Left cardiac atrium (tissue), 4 donors: ENCODE data around the gene RNF217. TPM values are rescaled to one million over a fixed set of nuclear protein-coding genes. Genes with fewer than 3 reads are reported as not detected.
A peak's percentile ranks its signal among the peaks of the same experiment; 100 is the strongest.

ENCODE experiments used
- ATAC-seq, 2 donors: fragments of 200-7000 bp; cut with Tn5 transposase; one replicate each; pipeline ENCODE4 v1.9.1; 2020; ENCODE audit warnings: mild to moderate bottlenecking in 2 of 2, moderate library complexity in 2 of 2
- DNase-seq: peaks from one replicate; pipeline ENCODE4 v3.0.0-alpha.2; 2020
- intact Hi-C, 2 donors: fragments of 100-400 bp; cut with DNase I; formaldehyde crosslinking; loops; one replicate each; pipeline versions ENCODE4 v1.14.1 to v1.15.1; 2022 to 2023
- total RNA-seq, 2 donors: library from RNA; stranded (reverse); fragmentation: NEBNext Ultra II Directional; extraction: Animal tissue kit (Norgen Biotek cat#: 25700); gene quantifications; one replicate each; pipeline ENCODE4 v1.2.1, GENCODE V29; 2021
- donor health status: DM: no; HTN: yes; CAD: no.
- donor health status: DM: no; HTN: yes; CAD: no; lungs with severe emphysema.
- donor health status: DM: yes; HTN: yes; CAD: no.
- donor health status: Dilated cardiomyopathy.

The RNF217 gene
- total RNA-seq, 2 donors from 2014 or later = 10.6 to 18.3 TPM

- intact Hi-C loops = no loop called here
- no peak for ATAC-seq
- no peak for DNase-seq
Observed at GRCh38 chr6:125077453-125077852, 115.2 kb downstream of the RNF217 start.

GRCh38 chr6:125078602-125079321, 116.5 kb downstream of the RNF217 start:
- DNase-seq (no peak), ATAC-seq (no peak)
- intact Hi-C loops = no loop called here

GRCh38 chr6:125082908-125083683, 120.9 kb downstream of the RNF217 start:
- DNase-seq (no peak), ATAC-seq (no peak)
- intact Hi-C loops = no loop called here

- DNase-seq = no peak
- intact Hi-C loops = no loop called here
- no peak for ATAC-seq
Observed at GRCh38 chr6:125083684-125083990, 121.4 kb downstream of the RNF217 start.

- no peak for DNase-seq
- intact Hi-C loops = no loop called here
- no peak for ATAC-seq
Observed at GRCh38 chr6:125086716-125087115, 124.5 kb downstream of the RNF217 start.

GRCh38 chr6:125088963-125089362, 126.7 kb downstream of the RNF217 start:
- intact Hi-C loops = no loop called here
- no peak for DNase-seq
- no peak for ATAC-seq

GRCh38 chr6:125094563-125094962, 132.3 kb downstream of the RNF217 start:
- intact Hi-C loops = loop anchor here in 1 of 2 donors (10.0 kb wide), 1 partner anchor 130 kb away; the partner anchor contains the start of gene RNF217
- DNase-seq = no peak
- ATAC-seq = no peak

- DNase-seq (no peak), ATAC-seq (no peak)
- intact Hi-C loops = loop anchor here in 1 of 2 donors (10.0 kb wide), 1 partner anchor 131 kb away; the partner anchor contains the start of gene RNF217
Observed at GRCh38 chr6:125095580-125096301, 133.5 kb downstream of the RNF217 start.

GRCh38 chr6:125097186-125097585, 134.9 kb downstream of the RNF217 start:
- intact Hi-C loops = loop anchor here in 1 of 2 donors (10.0 kb wide), 1 partner anchor 132 kb away; the partner anchor contains the start of gene RNF217
- no peak for ATAC-seq
- no peak for DNase-seq

GRCh38 chr6:125098253-125098652, 136.0 kb downstream of the RNF217 start:
- intact Hi-C loops = loop anchor here in 1 of 2 donors (10.0 kb wide), 1 partner anchor 133 kb away; the partner anchor contains the start of gene RNF217
- ATAC-seq (no peak), DNase-seq (no peak)

- DNase-seq = peak; percentile 67
- intact Hi-C loops = loop anchor here in 1 of 2 donors (10.0 kb wide), 1 partner anchor 135 kb away; the partner anchor contains the start of gene RNF217
- ATAC-seq = peak; percentile 93 to 95
Observed at GRCh38 chr6:125099211-125100073, 137.2 kb downstream of the RNF217 start.

- ATAC-seq (no peak), DNase-seq (no peak)
- intact Hi-C loops = no loop called here
Observed at GRCh38 chr6:125100074-125100652, 137.9 kb downstream of the RNF217 start.

- DNase-seq (no peak), ATAC-seq (no peak)
- intact Hi-C loops = no loop called here
Observed at GRCh38 chr6:125101128-125101527, 138.9 kb downstream of the RNF217 start.

GRCh38 chr6:125101631-125102030, 139.4 kb downstream of the RNF217 start:
- ATAC-seq (no peak), DNase-seq (no peak)
- intact Hi-C loops = no loop called here

GRCh38 chr6:125102411-125102810, 140.2 kb downstream of the RNF217 start:
- DNase-seq = no peak
- intact Hi-C loops = no loop called here
- ATAC-seq = no peak

GRCh38 chr6:125102891-125103290, 140.7 kb downstream of the RNF217 start:
- intact Hi-C loops = no loop called here
- ATAC-seq (peak; percentile 10 to 29), DNase-seq (no peak)

GRCh38 chr6:125104425-125104824, 142.2 kb downstream of the RNF217 start:
- DNase-seq = no peak
- no peak for ATAC-seq

GRCh38 chr6:125107048-125107447, 144.8 kb downstream of the RNF217 start:
- ATAC-seq = no peak
- intact Hi-C loops = no loop called here
- DNase-seq = no peak

More at GRCh38 chr6:125104425-125104824, 142.2 kb downstream of the RNF217 start:
- intact Hi-C loops = no loop called here
